Motor neuron (in vitro differentiated cells): ENCODE results near the gene PDCD6IP. TPM values are rescaled to one million over a fixed set of nuclear protein-coding genes. Genes with fewer than 3 reads are reported as not detected.

Source experiments
- ATAC-seq, 8 experiments: fragments of 200-7000 bp; cut with Tn5 transposase; replicated peaks in 6 of 8; 2 replicates each; pipeline ENCODE4 v1.8.0; 2021; ENCODE audit warnings: mild to moderate bottlenecking in 8 of 8, moderate library complexity in 8 of 8
- H3K27ac ChIP-seq, 2 donors: fragments of 250-450 bp; sonication (Bioruptor Pico); 2 replicates each; pipeline ENCODE4 v1.9.0; 2021; ENCODE audit warnings: antibody characterized with exemption in 2 of 2, mild to moderate bottlenecking in 2 of 2, moderate library complexity in 1 of 2
- H3K4me1 ChIP-seq, 2 donors: fragments of 250-450 bp; sonication (Bioruptor Pico); replicated peaks in 1 of 2; 2 replicates each; pipeline ENCODE4 v1.6.1; 2021; ENCODE audit warnings: antibody characterized with exemption in 2 of 2, mild to moderate bottlenecking in 2 of 2, moderate library complexity in 1 of 2
- H3K4me3 ChIP-seq, 5 donors: fragments of 250-450 bp; sonication (Bioruptor Pico); 2 replicates each; pipeline ENCODE4 v1.9.0; 2021; ENCODE audit warnings: antibody characterized with exemption in 5 of 5, mild to moderate bottlenecking in 5 of 5, moderate library complexity in 4 of 5
- WGBS, 10 experiments: fragments of 450-650 bp; shearing (Covaris generic); methylation state at CpG; one replicate each; pipeline ENCODE4 v1.0.0; 2022; 5-methylcytosine and 5-hydroxymethylcytosine counted together
- in situ Hi-C, 9 experiments: fragments of 400-800 bp; cut with MboI; loops; one replicate each; pipeline ENCODE4 v1.15.0; 2021; ENCODE audit warnings: low sequenced_read_pairs in 9 of 9, low pct_unique_long_range_greater_than_20kb in 2 of 9; ENCODE audit not compliant: unreplicated experiment in 9 of 9
- total RNA-seq, 8 experiments: library from RNA; unstranded; fragments of 300-600 nt; gene quantifications; 2 replicates each; pipeline versions ENCODE4 v1.2.3 to v1.2.4, GENCODE V29; 2022

PDCD6IP gene
- total RNA-seq, 8 experiments from 2014 or later: 56.8 to 166 (median 96.8) TPM

GRCh38 chr3:33910031-33910430, 111.6 kb downstream of the PDCD6IP start:
- Histone ChIP-seq H3K27ac (no peak overlapping the region), H3K4me1 (peaks cover 9 to 19% of the 10 kb centered on the region in 2 donors), H3K4me3 (no peak overlapping the region)
- in situ Hi-C loops: loop anchor here in 2 of 9 experiments (25.0 kb wide), 3 partner anchors 102 to 777 kb away; no protein-coding TSS in a partner anchor
- 20 to 100% (median 75%) methylated on average over 1 to 2 of the region's 2 CpGs for WGBS, 10 experiments
- no peak for ATAC-seq

DNA sequence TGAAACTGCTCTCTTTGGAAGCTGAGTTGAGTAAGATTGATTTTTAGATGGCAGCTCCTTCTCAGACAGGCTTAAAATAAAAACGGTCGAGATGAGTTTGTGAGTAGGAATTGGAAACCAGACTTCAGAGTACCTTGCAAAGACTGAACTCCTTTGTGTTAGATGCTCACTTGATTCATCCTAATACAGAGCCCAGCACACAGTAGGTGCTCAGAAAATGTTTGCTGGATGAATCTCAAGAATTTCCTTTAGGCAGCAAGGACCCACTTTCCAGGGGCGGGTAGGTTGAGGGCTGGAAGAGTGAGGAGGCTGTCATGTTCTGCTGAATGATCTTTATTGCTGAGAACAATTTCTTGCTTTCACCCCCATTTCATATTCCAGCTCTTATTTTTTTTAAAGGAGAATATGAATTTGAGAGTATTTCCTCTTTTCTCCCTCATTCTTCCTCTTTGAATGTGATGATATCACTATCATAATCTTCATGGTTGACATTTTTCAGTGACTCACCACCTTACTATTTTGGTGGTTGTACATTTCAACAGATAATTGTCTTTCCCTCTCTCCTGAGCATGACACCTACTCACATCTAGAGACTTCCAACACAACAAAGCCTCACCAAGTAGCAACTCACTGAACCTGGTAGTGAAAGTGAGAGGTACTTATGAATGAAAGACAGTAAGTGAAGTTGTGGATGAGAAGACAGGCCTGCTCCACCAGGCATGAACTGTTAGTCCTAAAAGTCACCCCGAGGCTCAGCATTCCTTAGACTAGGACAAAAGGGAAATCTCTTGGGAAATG, 113.3 kb downstream of the PDCD6IP start:
- in situ Hi-C loops: loop anchor here in 2 of 9 experiments (25.0 kb wide), 3 partner anchors 101 to 776 kb away; no protein-coding TSS in a partner anchor
- Histone ChIP-seq H3K27ac (no peak overlapping the region), H3K4me1 (peaks cover 9 to 22% of the 10 kb centered on the region in 2 donors), H3K4me3 (no peak overlapping the region)
- no peak for ATAC-seq
- WGBS, 10 experiments: 10 to 100% (median 88%) methylated on average over 1 to 4 of the region's 4 CpGs; no CpG with 5 or more reads in 2 of the 10 experiments

DNA sequence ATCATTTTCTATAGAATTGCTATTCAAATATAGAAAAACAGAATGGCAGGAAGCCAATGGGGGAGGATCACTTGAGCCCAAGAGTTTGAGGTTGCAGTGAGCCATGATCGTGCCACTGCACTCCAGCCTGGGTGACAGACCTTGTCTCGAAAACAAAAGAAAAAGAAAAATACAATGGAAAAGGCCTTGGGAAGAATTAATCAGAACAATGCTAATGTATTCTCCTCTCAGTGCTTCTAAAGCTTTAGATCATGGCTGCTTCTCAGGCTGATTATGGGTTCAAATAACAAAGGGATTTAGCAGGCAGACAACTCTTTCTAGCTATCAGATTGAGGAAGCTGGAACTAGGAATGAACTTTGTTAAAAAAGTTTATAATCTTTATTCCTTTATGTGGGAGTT, 115.8 kb downstream of the PDCD6IP start:
- in situ Hi-C loops: loop anchor here in 2 of 9 experiments (25.0 kb wide), 3 partner anchors 98 to 773 kb away; no protein-coding TSS in a partner anchor
- peak in 3 of 8 experiments; percentile 29 to 64 (median 64) for ATAC-seq

DNA sequence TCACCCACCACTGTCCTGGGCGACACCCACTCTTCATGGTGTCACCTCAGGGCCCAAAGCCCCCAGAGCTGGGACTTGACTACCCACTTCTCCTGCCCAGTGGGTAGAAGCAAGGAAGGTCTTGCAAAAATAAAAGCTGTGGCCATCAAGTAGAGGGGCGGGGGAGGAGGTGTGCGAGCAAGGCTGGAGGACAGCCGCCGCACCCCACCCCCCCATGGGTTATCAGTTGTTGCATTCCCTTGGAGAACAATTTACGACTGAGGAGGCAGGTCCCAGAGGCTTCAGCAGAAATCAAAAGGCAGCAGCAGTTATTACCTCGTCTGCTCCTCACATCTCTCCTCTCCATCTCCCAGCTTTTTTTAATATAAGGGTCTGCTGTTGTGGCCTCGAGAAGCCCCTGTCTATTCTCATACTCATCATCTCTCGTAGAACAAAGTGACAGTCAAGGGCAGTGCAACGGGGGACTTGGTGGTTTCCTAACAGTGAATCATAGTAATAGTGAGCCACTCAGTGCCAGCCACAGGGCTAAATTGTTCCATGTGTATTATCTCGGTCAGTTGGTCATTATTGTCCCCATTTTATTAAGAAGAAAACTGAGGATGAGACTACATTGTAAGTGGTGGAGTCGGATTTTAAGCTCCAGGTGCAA, 116.4 kb downstream of the PDCD6IP start:
- no peak for ATAC-seq
- peaks cover 6 to 23% of the 10 kb centered on the region in 2 donors for H3K4me1 ChIP-seq
- WGBS, 10 experiments: 0 to 89% (median 69%) methylated on average over 1 to 5 of the region's 12 CpGs; no CpG with 5 or more reads in 2 of the 10 experiments
- H3K4me3 ChIP-seq: no peak overlapping the region
- H3K27ac ChIP-seq: peak overlapping the region in 1 of 2 donors; percentile 11
- in situ Hi-C loops: loop anchor here in 2 of 9 experiments (25.0 kb wide), 3 partner anchors 97 to 772 kb away; no protein-coding TSS in a partner anchor

More for the DNA sequence above, 115.8 kb downstream of the PDCD6IP start:
- H3K4me1 ChIP-seq: peaks cover 6 to 19% of the 10 kb centered on the region in 2 donors
- H3K27ac ChIP-seq: peak overlapping the region in 1 of 2 donors; percentile 11
- no peak overlapping the region for H3K4me3 ChIP-seq
- WGBS, 10 experiments: 19 to 100% (median 63%) methylated on average over 1 to 2 of the region's 2 CpGs; no CpG with 5 or more reads in 1 of the 10 experiments

GRCh38 chr3:33915796-33916546, 117.5 kb downstream of the PDCD6IP start:
- peaks cover 6 to 24% of the 10 kb centered on the region in 2 donors for H3K4me1 ChIP-seq
- no peak overlapping the region for H3K27ac ChIP-seq
- WGBS, 10 experiments: 17 to 80% (median 62%) methylated on average over 1 to 6 of the region's 9 CpGs
- no peak overlapping the region for H3K4me3 ChIP-seq
- ATAC-seq: peak; percentile 44 to 82 (median 63)
- in situ Hi-C loops: loop anchor here in 2 of 9 experiments (25.0 kb wide), 3 partner anchors 96 to 771 kb away; no protein-coding TSS in a partner anchor

DNA sequence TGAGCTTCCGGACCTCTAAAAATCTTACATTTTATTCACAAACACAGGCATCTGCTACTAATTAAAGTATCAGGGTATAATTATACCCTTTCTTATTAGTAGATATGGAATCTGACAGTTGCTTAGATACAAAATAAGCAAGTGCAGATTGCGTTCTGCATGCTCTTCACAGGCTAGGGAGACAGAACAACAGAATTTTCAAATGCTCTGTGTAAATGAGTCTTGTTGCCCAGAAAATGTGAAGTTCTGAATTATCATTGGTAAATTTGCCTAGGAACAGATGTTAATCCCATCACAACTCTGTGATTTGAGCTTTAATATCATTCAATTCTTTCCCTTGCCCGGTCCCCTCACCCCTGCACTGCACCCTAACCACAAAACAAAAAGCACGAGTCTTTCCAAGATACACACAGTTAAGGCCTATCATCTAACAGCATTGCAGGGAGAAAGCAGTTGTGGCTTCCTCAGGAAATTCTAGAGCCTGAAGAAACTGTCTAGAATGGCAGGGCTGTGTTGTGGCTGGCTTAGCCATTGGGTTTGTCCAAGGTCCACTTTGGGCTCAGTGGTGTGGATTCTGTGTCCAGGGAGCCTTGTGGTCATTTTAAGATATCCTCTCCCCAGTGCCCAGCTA, 119.8 kb downstream of the PDCD6IP start:
- H3K27ac ChIP-seq: no peak overlapping the region
- in situ Hi-C loops: loop anchor here in 2 of 9 experiments (25.0 kb wide), 3 partner anchors 94 to 769 kb away; no protein-coding TSS in a partner anchor

More for the DNA sequence above, 119.8 kb downstream of the PDCD6IP start:
- ATAC-seq: peak in 3 of 8 experiments; percentile 4 to 72 (median 30)
- 29 to 100% (median 86%) methylated on average over 1 to 4 of the region's 4 CpGs; no CpG with 5 or more reads in 1 of the 10 experiments for WGBS, 10 experiments
- Histone ChIP-seq H3K4me3 (no peak overlapping the region), H3K4me1 (peaks cover 6 to 24% of the 10 kb centered on the region in 2 donors)

Other genes with a start within 250 kb of the PDCD6IP start
- 100 to 1,000 TPM in 5 of 8 experiments, 10 to 100 TPM in 3; 27.5 to 317 (median 199) TPM for gene CLASP2, start 80.4 kb upstream of the PDCD6IP start, total RNA-seq